SK-N-SH treated with all-trans-retinoic acid at 6 μM for 48 hours (cell line): ENCODE results near the gene GPR61.

Experiments used
- ATAC-seq: fragments of 200-7000 bp; cut with Tn5 transposase; 3 replicates; pipeline ENCODE4 v1.9.1; 2020; ENCODE audit warnings: mild to moderate bottlenecking, moderate library complexity
- ARNTL ChIP-seq: fragments of 450-650 bp; formaldehyde crosslinking; IDR thresholded peaks from 2 replicates; pipeline ENCODE4 v1.5.0; 2020; ENCODE audit warnings: low read depth, mild to moderate bottlenecking, moderate library complexity, borderline replicate concordance
- BACH2 ChIP-seq: fragments of 250-450 bp; sonication (Bioruptor Pico); IDR thresholded peaks from 2 replicates; pipeline ENCODE4 v1.9.0; 2021; ENCODE audit warnings: mild to moderate bottlenecking, borderline replicate concordance
- CSDC2 ChIP-seq: fragments of 250-450 bp; sonication (Bioruptor Pico); IDR thresholded peaks from 2 replicates; pipeline ENCODE4 v1.5.0; 2020; ENCODE audit warnings: mild to moderate bottlenecking, moderate library complexity
- ESRRG ChIP-seq: fragments of 250-450 bp; sonication (Bioruptor Pico); IDR thresholded peaks from 2 replicates; pipeline ENCODE4 v1.6.1; 2021; ENCODE audit warnings: mild to moderate bottlenecking
- GLIS3 ChIP-seq: fragments of 250-450 bp; sonication (Bioruptor Pico); IDR thresholded peaks from 2 replicates; pipeline ENCODE4 v1.5.0; 2020; ENCODE audit warnings: mild to moderate bottlenecking, moderate library complexity
- ISL1 ChIP-seq: fragments of 250-450 bp; sonication (Bioruptor Pico); IDR thresholded peaks from 2 replicates; pipeline ENCODE4 v2.1.2; 2022; ENCODE audit warnings: mild to moderate bottlenecking, moderate library complexity
- OSR1 ChIP-seq: fragments of 250-450 bp; sonication (Bioruptor Pico); IDR thresholded peaks from 2 replicates; pipeline ENCODE4 v1.8.0; 2022; ENCODE audit warnings: moderate library complexity, mild to moderate bottlenecking, inconsistent platforms
- PPARA ChIP-seq: fragments of 250-450 bp; sonication (Bioruptor Pico); IDR thresholded peaks from 2 replicates; pipeline ENCODE4 v1.5.0; 2020; ENCODE audit warnings: mild to moderate bottlenecking, borderline replicate concordance
- RARB ChIP-seq: fragments of 250-450 bp; sonication (Bioruptor Pico); IDR thresholded peaks from 2 replicates; pipeline ENCODE4 v1.8.0; 2021; ENCODE audit warnings: mild to moderate bottlenecking, moderate library complexity
- SNAI2 ChIP-seq: fragments of 250-450 bp; sonication (Bioruptor Pico); IDR thresholded peaks from 2 replicates; pipeline ENCODE4 v1.5.0; 2020; ENCODE audit warnings: mild to moderate bottlenecking, moderate library complexity
- TCF4 ChIP-seq: fragments of 250-450 bp; sonication (Bioruptor Pico); IDR thresholded peaks from 2 replicates; pipeline ENCODE4 v1.8.0; 2021; ENCODE audit warnings: mild to moderate bottlenecking, moderate library complexity, borderline replicate concordance
- ZC3H10 ChIP-seq: fragments of 250-450 bp; sonication (Bioruptor Pico); IDR thresholded peaks from 2 replicates; pipeline ENCODE4 v1.5.1; 2021; ENCODE audit warnings: mild to moderate bottlenecking, moderate library complexity
- ZFP3 ChIP-seq: fragments of 250-450 bp; sonication (Bioruptor Pico); IDR thresholded peaks from 2 replicates; pipeline ENCODE4 v1.5.0; 2020; ENCODE audit warnings: mild to moderate bottlenecking, moderate library complexity
- ZNF70 ChIP-seq: fragments of 450-650 bp; formaldehyde crosslinking; IDR thresholded peaks from 2 replicates; pipeline ENCODE4 v1.5.0; 2020; ENCODE audit warnings: mild to moderate bottlenecking, moderate library complexity
- ZNF8 ChIP-seq: fragments of 450-650 bp; formaldehyde crosslinking; IDR thresholded peaks from 2 replicates; pipeline ENCODE4 v1.5.0; 2020; ENCODE audit warnings: mild to moderate bottlenecking, moderate library complexity
- TF ChIP-seq, protein P1 (sequence below): fragments of 250-450 bp; sonication (Bioruptor Pico); IDR thresholded peaks from 2 replicates; pipeline ENCODE4 v1.5.0; 2020; ENCODE audit warnings: mild to moderate bottlenecking, moderate library complexity
- TF ChIP-seq, protein P2 (sequence below): fragments of 250-450 bp; sonication (Bioruptor Pico); IDR thresholded peaks from 2 replicates; pipeline ENCODE4 v1.5.1; 2020; ENCODE audit warnings: low read depth, mild to moderate bottlenecking, moderate library complexity
- TF ChIP-seq, protein P3 (sequence below): fragments of 250-450 bp; sonication (Bioruptor Pico); IDR thresholded peaks from 2 replicates; pipeline ENCODE4 v1.5.1; 2021; ENCODE audit warnings: mild to moderate bottlenecking, moderate library complexity
- TF ChIP-seq, protein P4 (sequence below): fragments of 250-450 bp; sonication (Bioruptor Pico); IDR thresholded peaks from 2 replicates; pipeline ENCODE4 v1.8.0; 2020; ENCODE audit warnings: mild to moderate bottlenecking, moderate library complexity, borderline replicate concordance

GPR61 gene

DNA sequence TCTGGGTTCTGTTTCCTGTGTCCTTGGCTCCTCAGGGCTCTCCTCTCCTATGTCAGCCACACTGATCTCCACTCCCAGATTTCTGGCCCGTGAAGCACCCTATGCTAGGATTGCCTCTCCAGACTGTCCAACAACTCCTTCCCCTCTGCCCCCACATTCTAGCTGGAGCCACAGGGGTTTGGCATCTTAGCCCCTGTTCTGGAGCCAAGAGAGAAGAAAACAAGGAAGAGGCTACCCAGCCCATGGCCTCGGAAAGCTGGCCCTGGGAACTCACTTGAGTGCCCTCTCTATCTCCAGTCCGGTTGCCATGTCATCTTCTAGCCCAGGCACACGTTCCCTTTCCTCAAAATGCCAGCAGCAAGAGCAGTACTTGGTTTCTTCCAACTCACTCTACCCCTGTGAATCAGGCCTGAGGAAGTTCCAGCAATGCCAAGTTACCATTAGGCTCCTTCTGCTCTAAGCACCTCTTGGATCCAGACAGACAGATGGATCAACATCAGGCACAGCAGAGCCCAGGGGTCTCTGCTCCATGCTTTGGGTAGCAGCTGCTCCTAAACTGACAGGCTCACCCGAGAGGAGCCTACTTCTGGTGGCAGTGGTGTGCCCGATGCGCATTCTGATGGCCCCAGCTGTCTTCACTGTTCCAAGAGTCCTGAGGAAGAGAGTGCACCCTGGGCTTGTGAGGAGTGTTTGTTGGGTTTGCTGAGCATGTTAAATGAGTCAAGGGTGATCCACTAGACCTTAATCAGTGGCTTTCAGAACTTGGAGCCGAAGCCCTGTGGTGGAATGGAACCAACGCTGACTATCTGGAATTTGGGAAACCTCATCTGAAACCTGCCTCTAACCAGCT is 11.6 kb upstream of the GPR61 start (continued):
- TF ChIP-seq, protein P1, sequence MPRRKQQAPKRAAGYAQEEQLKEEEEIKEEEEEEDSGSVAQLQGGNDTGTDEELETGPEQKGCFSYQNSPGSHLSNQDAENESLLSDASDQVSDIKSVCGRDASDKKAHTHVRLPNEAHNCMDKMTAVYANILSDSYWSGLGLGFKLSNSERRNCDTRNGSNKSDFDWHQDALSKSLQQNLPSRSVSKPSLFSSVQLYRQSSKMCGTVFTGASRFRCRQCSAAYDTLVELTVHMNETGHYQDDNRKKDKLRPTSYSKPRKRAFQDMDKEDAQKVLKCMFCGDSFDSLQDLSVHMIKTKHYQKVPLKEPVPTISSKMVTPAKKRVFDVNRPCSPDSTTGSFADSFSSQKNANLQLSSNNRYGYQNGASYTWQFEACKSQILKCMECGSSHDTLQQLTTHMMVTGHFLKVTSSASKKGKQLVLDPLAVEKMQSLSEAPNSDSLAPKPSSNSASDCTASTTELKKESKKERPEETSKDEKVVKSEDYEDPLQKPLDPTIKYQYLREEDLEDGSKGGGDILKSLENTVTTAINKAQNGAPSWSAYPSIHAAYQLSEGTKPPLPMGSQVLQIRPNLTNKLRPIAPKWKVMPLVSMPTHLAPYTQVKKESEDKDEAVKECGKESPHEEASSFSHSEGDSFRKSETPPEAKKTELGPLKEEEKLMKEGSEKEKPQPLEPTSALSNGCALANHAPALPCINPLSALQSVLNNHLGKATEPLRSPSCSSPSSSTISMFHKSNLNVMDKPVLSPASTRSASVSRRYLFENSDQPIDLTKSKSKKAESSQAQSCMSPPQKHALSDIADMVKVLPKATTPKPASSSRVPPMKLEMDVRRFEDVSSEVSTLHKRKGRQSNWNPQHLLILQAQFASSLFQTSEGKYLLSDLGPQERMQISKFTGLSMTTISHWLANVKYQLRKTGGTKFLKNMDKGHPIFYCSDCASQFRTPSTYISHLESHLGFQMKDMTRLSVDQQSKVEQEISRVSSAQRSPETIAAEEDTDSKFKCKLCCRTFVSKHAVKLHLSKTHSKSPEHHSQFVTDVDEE (CRISPR knock-in tag) = no peak

DNA sequence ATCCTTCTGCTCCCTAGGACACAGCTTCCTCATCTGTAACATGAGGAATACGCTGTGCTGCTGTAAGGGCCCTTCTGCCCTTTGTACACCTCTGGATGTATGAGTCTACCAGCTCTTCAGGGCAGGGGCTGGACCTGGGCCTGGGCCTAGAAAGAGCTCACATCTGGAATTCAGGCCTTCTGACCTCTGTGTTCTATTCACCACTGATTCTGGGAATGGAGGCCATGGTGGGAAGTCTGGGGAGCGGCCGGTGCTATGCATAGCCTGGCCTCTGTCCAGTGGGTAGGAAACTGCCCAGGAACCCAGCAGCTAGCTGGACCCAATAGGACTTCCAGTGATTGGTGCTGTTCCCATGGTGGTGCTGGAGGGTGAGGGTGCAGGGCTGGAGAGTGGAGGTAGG is 11.0 kb upstream of the GPR61 start:
- TF ChIP-seq ZNF8 (CRISPR knock-in tag) (no peak), BACH2 (CRISPR knock-in tag) (no peak)
- TF ChIP-seq, all 23 proteins: peak for 0
- ATAC-seq = no peak

DNA sequence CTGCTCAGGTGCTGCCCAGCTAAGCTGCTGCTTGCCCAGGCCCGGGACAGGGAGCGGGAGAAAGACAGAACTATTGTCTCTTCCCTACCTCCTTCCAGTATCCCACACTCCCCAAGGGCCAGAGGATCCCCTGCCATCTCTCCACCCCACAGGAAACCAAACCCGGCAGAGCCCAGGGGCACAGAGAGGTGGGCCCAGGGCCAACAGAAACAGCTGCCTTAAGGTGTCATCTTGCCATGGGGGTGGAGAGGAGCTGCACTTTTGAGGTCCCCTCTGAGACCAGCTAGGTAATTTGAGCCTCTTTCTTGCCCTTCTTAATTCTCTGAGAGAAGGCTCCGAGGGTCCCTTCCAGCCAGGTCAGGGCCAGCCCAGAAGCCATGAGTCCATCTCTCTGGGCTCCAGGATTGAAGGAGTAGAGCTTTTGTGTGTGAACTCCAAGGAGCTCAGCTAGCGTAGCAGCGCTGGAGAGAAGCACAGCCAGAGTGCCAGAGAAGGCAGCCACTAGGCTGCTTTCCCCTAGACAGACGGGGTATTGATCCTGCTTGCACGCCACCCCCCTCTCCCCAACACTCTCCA is 9.7 kb upstream of the GPR61 start:
- TF ChIP-seq ESRRG (CRISPR knock-in tag) (no peak), RARB (CRISPR knock-in tag) (no peak), ZNF8 (CRISPR knock-in tag) (no peak), PPARA (no peak), ISL1 (CRISPR knock-in tag) (no peak)
- TF ChIP-seq, protein P1 (CRISPR knock-in tag) = no peak
- no peak for ATAC-seq

DNA sequence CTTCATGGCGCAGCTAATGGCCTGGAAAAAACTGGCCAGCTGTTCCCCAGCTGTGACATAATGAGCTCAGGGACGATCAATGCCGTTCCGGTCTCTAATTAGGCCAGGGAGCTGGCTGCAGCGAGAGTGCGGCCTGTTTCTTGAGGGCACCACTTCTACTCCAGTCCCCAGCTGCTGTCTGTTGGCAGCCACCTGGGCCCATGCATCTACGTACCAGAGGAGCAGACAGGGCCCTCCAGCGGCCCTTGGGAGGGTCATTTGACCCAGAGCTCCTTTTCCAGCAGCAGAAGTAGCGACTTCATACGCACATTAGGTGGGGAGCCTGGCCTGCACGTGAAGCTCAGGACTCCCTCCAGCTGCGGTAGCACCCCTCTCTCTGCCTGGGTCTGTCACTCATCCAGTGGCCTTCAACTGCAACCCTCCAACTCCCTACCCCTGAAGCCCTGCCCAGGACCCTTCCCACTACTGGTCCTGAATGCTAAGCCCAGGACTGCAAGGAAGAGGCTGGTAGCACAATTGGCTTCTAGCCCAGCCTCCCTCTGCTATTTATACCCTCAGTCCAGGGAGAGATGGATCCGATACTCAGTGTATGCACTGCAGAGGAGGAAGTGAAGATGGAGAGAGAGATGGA is 9.1 kb upstream of the GPR61 start:
- no peak for ATAC-seq
- TF ChIP-seq TCF4 (CRISPR knock-in tag) = peak; percentile 41; the same call in 1 of the 2 replicates
- no peak for TF ChIP-seq GLIS3 (CRISPR knock-in tag)
- no peak for TF ChIP-seq SNAI2 (CRISPR knock-in tag)
- TF ChIP-seq, protein P2, sequence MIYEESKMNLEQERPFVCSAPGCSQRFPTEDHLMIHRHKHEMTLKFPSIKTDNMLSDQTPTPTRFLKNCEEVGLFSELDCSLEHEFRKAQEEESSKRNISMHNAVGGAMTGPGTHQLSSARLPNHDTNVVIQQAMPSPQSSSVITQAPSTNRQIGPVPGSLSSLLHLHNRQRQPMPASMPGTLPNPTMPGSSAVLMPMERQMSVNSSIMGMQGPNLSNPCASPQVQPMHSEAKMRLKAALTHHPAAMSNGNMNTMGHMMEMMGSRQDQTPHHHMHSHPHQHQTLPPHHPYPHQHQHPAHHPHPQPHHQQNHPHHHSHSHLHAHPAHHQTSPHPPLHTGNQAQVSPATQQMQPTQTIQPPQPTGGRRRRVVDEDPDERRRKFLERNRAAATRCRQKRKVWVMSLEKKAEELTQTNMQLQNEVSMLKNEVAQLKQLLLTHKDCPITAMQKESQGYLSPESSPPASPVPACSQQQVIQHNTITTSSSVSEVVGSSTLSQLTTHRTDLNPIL (CRISPR knock-in tag) = no peak

DNA sequence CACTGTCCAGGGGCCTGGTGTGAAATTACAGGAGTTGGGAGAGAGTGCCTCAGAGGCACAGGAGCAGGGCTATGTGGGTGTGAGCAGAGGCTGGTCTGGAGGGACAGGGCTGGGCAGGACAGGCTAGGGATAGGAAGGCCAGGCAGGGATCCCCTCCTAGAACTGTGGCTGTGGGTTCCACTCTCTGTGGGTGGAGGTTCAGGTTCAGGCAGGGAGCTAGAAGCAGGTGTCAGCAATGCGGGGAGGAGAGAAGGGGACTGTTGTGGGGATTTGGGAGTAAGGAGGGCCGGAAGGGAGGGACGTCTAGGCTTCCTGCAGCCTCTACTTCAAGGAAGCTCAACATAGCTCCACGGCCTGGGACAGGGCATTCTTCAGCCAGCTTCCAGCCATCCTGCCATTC is 8.3 kb upstream of the GPR61 start:
- no peak for ATAC-seq
- TF ChIP-seq, protein P3, sequence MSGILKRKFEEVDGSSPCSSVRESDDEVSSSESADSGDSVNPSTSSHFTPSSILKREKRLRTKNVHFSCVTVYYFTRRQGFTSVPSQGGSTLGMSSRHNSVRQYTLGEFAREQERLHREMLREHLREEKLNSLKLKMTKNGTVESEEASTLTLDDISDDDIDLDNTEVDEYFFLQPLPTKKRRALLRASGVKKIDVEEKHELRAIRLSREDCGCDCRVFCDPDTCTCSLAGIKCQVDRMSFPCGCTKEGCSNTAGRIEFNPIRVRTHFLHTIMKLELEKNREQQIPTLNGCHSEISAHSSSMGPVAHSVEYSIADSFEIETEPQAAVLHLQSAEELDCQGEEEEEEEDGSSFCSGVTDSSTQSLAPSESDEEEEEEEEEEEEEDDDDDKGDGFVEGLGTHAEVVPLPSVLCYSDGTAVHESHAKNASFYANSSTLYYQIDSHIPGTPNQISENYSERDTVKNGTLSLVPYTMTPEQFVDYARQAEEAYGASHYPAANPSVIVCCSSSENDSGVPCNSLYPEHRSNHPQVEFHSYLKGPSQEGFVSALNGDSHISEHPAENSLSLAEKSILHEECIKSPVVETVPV = no peak
- TF ChIP-seq CSDC2 (CRISPR knock-in tag) (no peak), OSR1 (CRISPR knock-in tag) (no peak), ZNF8 (CRISPR knock-in tag) (no peak), ZNF70 (CRISPR knock-in tag) (no peak), SNAI2 (CRISPR knock-in tag) (no peak), ZC3H10 (CRISPR knock-in tag) (no peak), ZFP3 (CRISPR knock-in tag) (no peak), ARNTL (no peak), PPARA (no peak), ESRRG (CRISPR knock-in tag) (no peak), TCF4 (CRISPR knock-in tag) (no peak), ISL1 (CRISPR knock-in tag) (no peak)
- TF ChIP-seq, protein P1 (CRISPR knock-in tag) = no peak
- TF ChIP-seq, protein P4, sequence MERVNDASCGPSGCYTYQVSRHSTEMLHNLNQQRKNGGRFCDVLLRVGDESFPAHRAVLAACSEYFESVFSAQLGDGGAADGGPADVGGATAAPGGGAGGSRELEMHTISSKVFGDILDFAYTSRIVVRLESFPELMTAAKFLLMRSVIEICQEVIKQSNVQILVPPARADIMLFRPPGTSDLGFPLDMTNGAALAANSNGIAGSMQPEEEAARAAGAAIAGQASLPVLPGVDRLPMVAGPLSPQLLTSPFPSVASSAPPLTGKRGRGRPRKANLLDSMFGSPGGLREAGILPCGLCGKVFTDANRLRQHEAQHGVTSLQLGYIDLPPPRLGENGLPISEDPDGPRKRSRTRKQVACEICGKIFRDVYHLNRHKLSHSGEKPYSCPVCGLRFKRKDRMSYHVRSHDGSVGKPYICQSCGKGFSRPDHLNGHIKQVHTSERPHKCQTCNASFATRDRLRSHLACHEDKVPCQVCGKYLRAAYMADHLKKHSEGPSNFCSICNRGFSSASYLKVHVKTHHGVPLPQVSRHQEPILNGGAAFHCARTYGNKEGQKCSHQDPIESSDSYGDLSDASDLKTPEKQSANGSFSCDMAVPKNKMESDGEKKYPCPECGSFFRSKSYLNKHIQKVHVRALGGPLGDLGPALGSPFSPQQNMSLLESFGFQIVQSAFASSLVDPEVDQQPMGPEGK (CRISPR knock-in tag) = no peak
